Posterior vena cava (tissue), 2 donors: ENCODE data around the gene PLD1. TPM values are rescaled to one million over a fixed set of nuclear protein-coding genes. Genes with fewer than 3 reads are reported as not detected.
"Not testable (repeated sequence)": the region's sequence is repeated elsewhere in the genome, so short reads cannot be mapped to it uniquely, and the experiment has no call there.

ENCODE experiments used
- DNase-seq: peaks from one replicate; pipeline ENCODE4 v3.0.0-alpha.2; 2020; ENCODE audit warnings: low spot score
- intact Hi-C, 2 donors: fragments of 100-400 bp; cut with DNase I; formaldehyde crosslinking; loops; one replicate each; pipeline versions ENCODE4 v1.14.1 to v1.14.2; 2022 to 2023
- total RNA-seq, 2 donors: library from RNA; stranded (reverse); fragmentation: NEBNext Ultra II Directional; extraction: Animal tissue kit (Norgen Biotek cat#: 25700); gene quantifications; one replicate each; pipeline ENCODE4 v1.2.1, GENCODE V29; 2021
- donor health status: DM: yes; HTN: yes; CAD: no.
- donor health status: DM: yes; HTN: yes; CAD: no.

Gene PLD1
- total RNA-seq, 2 donors from 2014 or later = 18.5 to 30.9 TPM

GRCh38 chr3:171822431-171823106 is 12.3 kb upstream of the PLD1 start:
- no peak for DNase-seq
- intact Hi-C loops = no loop called here

DNA sequence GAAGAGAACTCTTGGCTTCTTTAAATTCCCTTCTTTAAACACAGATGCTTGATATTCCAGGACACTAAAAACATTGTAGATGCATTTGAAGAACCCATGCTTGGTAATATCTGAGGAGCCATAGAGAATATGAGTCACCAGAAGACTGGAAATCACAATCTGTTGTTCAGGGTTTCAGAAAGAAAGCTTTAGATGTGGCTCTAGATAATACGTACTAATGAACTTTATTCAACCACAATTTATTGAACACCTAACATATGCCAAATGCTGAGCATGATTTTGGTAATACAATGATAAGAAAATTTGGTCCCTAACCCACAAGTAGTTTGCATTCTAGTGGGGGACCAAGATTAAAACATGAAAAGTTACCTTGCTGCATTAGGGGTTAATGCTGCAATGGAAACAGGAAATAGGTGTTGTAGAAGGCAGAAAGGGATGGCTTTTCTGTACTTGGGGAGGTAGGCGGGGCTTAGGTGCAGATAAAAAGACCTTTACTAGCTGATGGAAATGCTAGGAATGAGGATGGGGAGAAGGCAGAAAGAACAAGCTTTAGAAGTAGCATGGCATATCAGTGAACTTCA is 11.6 kb upstream of the PLD1 start:
- DNase-seq = no peak
- intact Hi-C loops = no loop called here

DNA sequence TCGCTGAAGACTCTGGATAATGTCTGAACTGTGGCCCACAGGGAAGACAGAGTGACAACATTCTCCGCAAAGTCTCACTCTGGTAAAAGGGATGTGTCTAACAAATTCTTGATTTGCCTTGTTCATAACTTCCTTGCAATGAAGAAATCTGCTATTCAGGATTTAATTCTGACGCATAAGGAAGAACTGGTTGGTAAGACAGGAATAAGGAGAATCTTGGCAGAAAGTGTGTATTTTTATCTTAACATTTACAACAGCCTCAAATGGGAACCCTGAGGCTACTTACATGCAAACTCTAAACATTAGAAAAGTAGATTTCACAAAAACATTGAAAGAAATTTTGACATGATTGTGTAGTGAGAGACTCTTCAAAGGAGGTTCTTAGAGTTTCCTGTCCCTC is 10.8 kb upstream of the PLD1 start:
- intact Hi-C loops = no loop called here
- DNase-seq = no peak

- intact Hi-C loops = no loop called here
- DNase-seq = no peak
Observed at GRCh38 chr3:171817074-171817800, 7.0 kb upstream of the PLD1 start.

DNA sequence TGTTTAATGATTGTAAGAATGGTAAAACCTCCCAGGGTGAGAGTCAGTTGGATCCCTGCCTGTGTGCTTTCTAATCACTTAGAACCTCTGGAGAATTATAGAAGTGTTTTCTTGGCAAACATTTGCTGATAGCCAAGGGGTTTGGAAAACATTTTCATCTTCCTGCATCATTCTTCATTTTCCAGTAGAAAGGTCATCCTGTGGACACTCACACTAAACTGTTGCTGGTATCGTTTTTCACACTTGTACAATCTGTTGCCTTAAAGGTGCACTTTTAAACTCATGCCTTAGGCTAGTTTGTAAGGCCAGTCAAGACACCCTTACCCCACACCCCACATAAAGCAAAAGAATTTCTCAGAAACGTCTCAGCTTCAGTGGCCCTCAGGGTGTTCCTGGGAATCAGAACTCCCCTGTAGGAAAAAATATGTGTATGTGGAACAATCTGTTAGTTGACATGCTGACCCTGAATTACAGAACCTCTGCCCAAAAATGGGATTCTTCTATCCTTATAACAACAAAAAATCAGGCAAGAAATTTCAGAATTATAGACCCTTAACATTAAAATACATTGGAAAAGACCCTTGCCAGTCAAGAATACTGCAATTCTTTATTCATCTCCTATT is 5.8 kb upstream of the PLD1 start:
- DNase-seq = no peak
- intact Hi-C loops = no loop called here

GRCh38 chr3:171814662-171815061 is 4.4 kb upstream of the PLD1 start:
- DNase-seq, intact Hi-C loops: not testable (repeated sequence)

DNA sequence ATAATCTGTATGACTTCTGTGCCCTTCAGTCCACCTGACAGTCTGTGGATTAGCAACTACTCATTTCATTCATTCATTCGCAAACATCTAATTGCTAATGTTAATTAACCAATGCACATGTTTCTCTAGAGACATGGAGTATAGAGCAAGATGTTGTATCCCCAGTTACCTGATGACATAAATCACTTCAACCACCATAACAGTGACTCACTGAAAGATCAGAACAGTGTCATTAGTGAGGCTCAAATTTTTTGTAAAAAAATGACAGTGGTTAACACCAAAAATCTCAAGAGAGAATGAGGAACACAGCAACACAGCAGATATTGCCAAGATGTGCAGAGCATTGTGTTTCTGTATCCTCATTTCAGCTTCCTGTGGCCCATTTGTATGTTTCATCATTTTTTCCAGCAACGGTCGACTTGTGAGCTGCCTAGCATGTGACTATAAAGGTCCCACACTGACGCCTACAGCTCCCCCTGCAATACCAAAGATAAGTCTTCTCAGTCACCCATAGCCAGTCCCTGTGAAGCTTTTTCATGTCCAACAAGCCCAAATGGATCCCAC is 3.7 kb upstream of the PLD1 start:
- intact Hi-C loops = no loop called here
- no peak for DNase-seq

DNA sequence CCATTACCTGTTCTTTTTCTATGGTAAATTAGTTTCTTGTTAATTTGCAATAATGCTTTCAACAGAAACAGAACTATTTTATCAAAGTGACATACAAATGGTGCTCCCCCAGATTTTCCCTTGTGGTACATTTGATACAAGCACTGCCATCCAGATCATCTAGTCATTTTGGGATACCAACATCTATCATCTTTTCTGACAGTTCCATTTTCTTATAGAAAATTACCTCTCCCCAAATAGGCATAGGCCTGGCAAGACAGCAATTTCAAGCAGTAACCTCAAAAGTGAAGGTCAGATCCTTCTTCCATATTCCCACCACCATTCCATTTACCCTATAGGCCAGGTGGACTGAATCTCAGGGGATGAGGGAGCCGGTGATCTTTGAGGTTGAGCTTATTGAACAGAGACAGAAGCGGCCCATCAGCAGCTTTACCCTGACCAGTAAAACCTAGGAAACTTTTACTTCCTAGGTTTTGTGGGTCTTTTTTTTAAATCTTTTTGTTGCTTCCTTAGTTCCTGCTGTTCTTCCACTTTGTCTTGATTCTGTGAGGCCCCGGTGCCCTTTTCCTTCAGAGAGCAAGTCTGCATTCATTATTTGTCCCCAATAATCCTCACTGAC is 3.1 kb upstream of the PLD1 start:
- intact Hi-C loops = no loop called here
- DNase-seq = no peak

DNA sequence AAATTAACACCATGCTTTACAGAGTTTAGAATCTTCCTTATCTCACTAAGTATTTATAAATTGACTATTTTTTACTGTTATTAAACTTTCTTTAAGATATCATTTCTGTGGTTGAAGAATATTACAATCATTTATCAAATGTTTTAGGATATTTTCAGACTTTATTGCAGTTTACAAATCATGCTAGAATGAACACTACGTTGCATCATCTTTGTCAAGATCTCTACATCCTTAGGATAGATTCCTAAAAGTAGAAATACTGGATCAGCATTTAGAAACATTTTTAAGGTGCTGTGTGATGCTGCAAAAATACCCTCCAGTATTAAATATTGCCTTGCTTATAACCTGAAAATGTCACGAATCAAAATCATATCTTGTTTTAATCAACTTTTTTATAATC is 2.5 kb upstream of the PLD1 start:
- DNase-seq = no peak
- intact Hi-C loops = no loop called here

GRCh38 chr3:171811913-171812335 is 1.6 kb upstream of the PLD1 start:
- intact Hi-C loops = no loop called here
- no peak for DNase-seq

GRCh38 chr3:171811295-171811912 is 1.1 kb upstream of the PLD1 start:
- no peak for DNase-seq
- intact Hi-C loops = no loop called here

GRCh38 chr3:171810629-171811294 is 479 bp upstream of the PLD1 start:
- intact Hi-C loops = no loop called here

DNA sequence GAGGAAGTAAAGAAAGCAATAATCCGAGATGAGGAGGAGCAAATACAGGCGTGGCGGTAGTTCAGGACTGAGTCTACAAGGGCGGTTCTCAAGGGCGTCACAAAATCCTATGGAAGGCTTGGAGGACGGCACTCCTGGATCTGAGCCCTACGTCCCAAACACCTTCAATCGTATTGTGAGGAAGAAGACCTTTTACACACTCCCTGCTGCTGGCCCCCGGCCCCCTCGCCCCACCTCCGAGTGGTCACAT is 747 bp downstream of the PLD1 start:
- intact Hi-C loops = loop anchor here in 1 of 2 donors (10.0 kb wide), 1 partner anchor 235 kb away; no protein-coding TSS in a partner anchor
- DNase-seq = no peak

More at GRCh38 chr3:171810629-171811294, 479 bp upstream of the PLD1 start:
- DNase-seq = no peak

GRCh38 chr3:171807806-171808205 is 2.5 kb downstream of the PLD1 start:
- intact Hi-C loops = loop anchor here in 1 of 2 donors (10.0 kb wide), 1 partner anchor 237 kb away; no protein-coding TSS in a partner anchor
- DNase-seq = no peak

DNA sequence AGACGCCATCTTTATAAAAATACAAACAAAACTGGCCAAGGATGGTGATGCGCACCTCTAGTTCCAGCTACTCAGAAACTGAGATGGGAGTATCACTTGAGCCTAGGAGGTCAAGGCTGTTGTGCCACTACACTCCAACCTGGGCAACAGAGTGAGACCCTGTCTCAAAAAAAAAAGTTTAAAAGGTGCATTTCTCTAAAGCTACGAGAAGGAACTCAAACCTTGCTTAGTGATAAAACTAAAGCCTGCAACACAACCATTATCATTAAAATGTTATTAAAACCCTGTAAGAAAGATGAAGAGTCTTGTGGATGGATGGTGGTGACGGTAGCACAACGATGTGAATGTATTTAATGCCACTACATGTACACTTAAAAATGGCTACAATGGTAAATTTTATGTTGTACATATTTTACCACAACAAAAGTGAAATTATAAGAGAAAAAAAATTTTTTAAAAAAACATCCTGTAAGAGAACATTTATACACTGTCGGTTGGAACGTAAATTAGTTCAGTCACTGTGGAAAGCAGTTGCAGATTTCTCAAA is 3.1 kb downstream of the PLD1 start:
- DNase-seq = no peak
- intact Hi-C loops = loop anchor here in 1 of 2 donors (10.0 kb wide), 1 partner anchor 238 kb away; no protein-coding TSS in a partner anchor

DNA sequence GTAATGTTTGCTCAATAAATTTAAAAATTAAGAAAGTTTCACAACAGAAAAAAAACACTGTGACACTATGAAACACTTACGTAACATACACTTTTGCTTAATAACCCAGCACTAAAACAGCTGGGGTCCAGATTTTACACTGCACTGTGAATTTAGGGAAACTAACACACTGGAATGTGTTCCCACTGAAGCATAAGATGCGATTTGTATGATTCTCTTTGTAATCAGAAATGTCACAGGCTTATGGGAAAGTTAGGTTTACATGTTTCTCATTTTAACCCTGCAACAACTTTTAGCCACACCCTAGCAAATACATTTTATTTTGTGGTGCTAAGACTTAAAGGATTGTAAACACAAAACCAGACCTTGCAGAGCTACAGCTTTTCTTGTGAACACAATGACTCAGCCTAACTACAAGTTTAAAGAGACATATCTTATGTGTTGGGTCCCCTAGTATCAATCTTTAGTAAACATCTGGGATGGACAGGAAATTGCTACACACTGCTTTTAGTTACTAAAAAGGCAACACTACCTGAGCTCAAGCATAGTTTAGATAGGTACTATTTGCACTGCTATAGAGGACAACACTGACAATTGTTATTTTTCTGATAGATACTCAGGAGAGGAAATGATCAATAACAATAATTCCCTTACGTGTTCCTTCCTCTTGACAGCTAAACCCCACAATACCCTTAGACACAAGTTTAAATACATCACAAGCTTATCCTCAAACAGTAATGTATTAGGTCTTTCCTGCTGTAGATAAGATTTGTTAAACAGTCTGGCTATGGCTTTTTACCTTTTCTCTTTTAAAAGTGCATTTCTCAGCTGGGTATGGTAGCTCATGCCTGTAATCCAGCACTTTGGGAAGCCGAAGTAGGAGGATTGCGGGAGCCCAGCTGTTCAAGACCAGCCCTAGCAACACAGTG is 3.8 kb downstream of the PLD1 start:
- DNase-seq = no peak
- intact Hi-C loops = loop anchor here in 1 of 2 donors (10.0 kb wide), 1 partner anchor 238 kb away; no protein-coding TSS in a partner anchor

- intact Hi-C loops = loop anchor here in 1 of 2 donors (10.0 kb wide), 1 partner anchor 239 kb away; no protein-coding TSS in a partner anchor
- no peak for DNase-seq
Observed at GRCh38 chr3:171805687-171806086, 4.6 kb downstream of the PLD1 start.
